Measurements from ENCODE around the gene EMILIN3.

Gene EMILIN3

GRCh38 chr20:41379551-41379950, 12.9 kb upstream of the EMILIN3 start:
- DNase-seq (ENCODE audit: low spot score in 2 of 2) = no peak
- Mint-ChIP-seq H3K36me3 (peaks cover 4% of the 10 kb centered on the region), H3K4me3 (no peak overlapping the region), H3K9me3 (peaks cover 2% of the 10 kb centered on the region), H3K27me3 (peaks cover 21% of the 10 kb centered on the region), H3K27ac (no peak overlapping the region), H3K4me1 (no peaks in the 10 kb centered on the region)
- ATAC-seq (ENCODE audit: low read depth) = no peak

DNA sequence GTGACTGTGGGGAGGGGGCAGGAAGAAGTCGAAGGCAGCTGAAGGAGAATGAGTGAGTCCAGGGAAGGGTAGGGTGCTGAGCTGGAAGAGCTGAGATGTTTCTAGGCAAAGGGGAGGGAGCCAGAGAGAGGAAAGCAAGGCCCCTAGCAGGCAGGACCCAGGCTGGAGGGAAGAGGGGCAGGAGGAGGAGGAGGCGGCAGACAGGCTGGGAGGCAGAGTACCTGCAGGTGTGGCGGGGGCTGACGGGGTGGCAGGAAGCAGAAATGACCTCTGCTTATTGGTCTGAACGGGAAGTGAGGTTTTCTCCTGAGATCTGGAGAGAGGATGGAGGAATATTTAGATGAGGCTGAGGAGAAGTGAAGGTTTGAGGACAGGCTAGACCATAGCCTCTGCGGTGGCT, 10.7 kb upstream of the EMILIN3 start:
- peaks cover 32% of the 10 kb centered on the region for H3K27me3 Mint-ChIP-seq
- H3K9me3 Mint-ChIP-seq = no peaks in the 10 kb centered on the region
- ATAC-seq (ENCODE audit: low read depth) (no peak), DNase-seq (ENCODE audit: low spot score in 2 of 2) (no peak)
- H3K4me1 Mint-ChIP-seq = no peaks in the 10 kb centered on the region
- peaks cover 2% of the 10 kb centered on the region for H3K36me3 Mint-ChIP-seq
- no peak overlapping the region for H3K4me3 Mint-ChIP-seq
- no peak overlapping the region for H3K27ac Mint-ChIP-seq

DNA sequence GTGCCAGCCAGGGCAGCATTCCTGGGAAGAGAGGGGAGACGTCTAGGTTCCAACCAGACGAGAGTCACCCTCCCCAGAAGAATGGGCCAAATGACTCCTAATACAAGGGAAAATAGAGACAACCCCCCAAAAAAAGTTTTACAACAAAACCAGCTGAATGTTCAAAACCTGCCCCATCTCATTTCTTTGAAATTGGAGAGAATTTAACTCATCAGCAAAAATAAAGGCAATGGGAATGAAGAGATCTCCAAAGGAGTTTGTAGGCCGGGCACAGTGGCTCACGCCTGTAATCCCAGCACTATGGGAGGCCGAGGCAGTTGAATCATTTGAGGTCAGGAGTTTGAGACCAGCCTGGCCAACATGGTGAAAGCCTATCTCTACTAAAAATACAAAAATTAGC, 9.7 kb upstream of the EMILIN3 start:
- Mint-ChIP-seq H3K4me1 (no peaks in the 10 kb centered on the region), H3K27me3 (peaks cover 32% of the 10 kb centered on the region), H3K36me3 (peaks cover 3% of the 10 kb centered on the region), H3K4me3 (no peak overlapping the region), H3K27ac (no peak overlapping the region), H3K9me3 (peaks cover under 1% of the 10 kb centered on the region)
- DNase-seq (ENCODE audit: low spot score in 2 of 2) (no peak), ATAC-seq (ENCODE audit: low read depth) (no peak)

DNA sequence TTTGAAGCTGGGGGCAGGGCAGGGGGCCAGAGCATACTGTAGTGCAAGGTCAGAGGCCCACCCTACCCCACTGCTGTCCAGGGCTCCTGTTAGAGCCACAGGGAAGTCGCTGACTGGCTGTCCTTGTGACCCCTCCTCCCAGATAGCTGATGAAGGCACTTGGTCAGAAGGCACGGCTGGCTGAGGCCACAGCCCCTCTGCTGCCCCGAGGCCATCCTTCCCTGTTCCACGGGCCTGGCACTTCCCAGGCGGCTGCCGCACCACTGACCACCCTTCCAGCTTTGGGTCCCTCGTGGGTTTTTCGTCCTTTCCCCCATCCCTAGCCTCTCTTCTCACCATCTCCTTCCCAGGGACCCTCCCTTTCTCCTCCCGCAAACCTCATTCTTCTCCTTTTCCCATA, 9.2 kb upstream of the EMILIN3 start:
- Mint-ChIP-seq H3K4me3 (no peak overlapping the region), H3K9me3 (peaks cover 3% of the 10 kb centered on the region), H3K4me1 (no peaks in the 10 kb centered on the region), H3K27ac (no peak overlapping the region), H3K27me3 (peaks cover 36% of the 10 kb centered on the region), H3K36me3 (peaks cover 6% of the 10 kb centered on the region)
- ATAC-seq (ENCODE audit: low read depth) (no peak), DNase-seq (ENCODE audit: low spot score in 2 of 2) (no peak)

DNA sequence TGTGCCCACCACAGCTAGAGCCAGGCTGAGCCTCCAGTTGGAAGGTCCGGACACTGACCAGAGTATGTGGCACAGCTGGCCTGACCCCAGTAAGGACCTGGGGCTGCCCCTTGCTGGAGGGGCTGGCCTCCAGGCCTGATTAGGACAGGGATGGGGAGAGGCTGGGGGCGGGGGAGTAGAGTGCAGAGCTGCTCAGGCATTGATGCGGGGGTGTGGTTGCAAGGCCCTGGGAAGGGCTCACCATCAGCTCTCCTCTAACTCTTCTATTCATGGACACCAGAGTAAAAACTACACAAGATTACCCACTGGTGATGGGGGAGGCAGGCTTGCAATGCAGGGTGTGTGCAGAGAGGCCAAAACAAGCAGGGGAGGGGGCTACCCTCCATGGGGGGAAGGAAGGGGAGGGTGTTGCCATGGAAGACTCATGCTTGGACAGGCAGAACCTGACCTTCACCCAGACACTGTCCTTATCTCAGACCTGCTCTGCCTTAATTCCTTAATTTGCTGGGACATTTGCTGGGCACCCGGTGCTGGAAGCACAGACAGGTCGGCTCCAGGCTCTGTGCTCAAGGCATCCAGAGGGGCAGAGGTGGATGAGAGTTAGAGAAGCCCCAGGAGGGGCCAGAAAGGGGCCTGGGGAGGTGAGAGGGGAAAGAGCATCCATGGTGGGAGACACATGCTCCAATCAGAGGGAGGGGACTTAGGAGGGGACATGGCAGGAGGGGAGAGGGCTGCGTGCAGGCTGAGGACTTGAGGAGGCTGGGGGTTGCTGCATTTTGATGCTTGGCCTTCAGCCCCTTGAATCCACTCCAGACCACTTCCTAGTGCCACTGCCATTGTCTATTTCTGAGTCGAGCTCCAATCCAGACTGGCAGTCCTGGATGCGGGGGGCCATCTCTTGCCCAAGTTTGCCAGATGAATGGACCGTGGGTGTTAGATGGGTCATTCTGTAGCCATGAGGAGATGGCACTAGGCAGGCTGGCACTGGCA, 7.6 kb upstream of the EMILIN3 start:
- Mint-ChIP-seq H3K36me3 (peaks cover 6% of the 10 kb centered on the region), H3K27ac (no peak overlapping the region), H3K9me3 (peaks cover 3% of the 10 kb centered on the region), H3K4me3 (no peak overlapping the region), H3K4me1 (no peaks in the 10 kb centered on the region), H3K27me3 (peaks cover 37% of the 10 kb centered on the region)
- ATAC-seq (ENCODE audit: low read depth) = no peak
- DNase-seq (ENCODE audit: low spot score in 2 of 2) = no peak

DNA sequence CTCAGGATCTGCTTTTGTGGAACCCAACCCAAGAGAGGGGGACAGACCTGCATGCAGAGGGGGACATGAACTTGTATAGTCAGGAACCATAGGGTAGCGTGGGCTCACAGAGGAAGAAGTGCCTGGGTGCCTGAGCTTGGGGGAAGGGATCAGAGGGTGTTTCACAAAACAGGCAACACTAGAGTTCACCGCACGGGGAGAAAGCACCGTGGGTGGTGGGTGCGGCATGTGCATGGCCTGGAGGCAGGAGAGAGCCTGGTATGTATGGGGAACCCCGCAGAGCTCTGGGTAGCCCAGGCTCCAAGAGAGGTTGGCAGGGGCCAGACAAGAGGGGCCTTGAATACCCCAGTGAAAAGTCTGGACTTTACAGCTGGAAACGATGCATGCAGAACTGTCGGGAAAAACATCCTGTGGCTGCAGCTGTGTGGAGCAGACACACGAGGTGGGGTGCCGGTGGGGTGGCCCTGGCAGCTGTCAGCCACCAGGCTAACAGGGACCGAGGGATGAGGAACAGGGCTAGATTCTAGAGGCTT, 6.7 kb upstream of the EMILIN3 start:
- H3K9me3 Mint-ChIP-seq = peaks cover 3% of the 10 kb centered on the region
- DNase-seq (ENCODE audit: low spot score in 2 of 2) (no peak), ATAC-seq (ENCODE audit: low read depth) (no peak)
- H3K4me3 Mint-ChIP-seq = no peak overlapping the region
- H3K36me3 Mint-ChIP-seq = peaks cover 6% of the 10 kb centered on the region
- peaks cover 40% of the 10 kb centered on the region for H3K27me3 Mint-ChIP-seq
- H3K27ac Mint-ChIP-seq = no peak overlapping the region
- H3K4me1 Mint-ChIP-seq = no peaks in the 10 kb centered on the region

GRCh38 chr20:41371371-41371770, 4.8 kb upstream of the EMILIN3 start:
- H3K36me3 Mint-ChIP-seq = peaks cover 4% of the 10 kb centered on the region
- H3K9me3 Mint-ChIP-seq = peaks cover 3% of the 10 kb centered on the region
- no peak for DNase-seq (ENCODE audit: low spot score in 2 of 2)
- no peak overlapping the region for H3K27ac Mint-ChIP-seq
- H3K4me1 Mint-ChIP-seq = peaks cover 6% of the 10 kb centered on the region
- no peak for ATAC-seq (ENCODE audit: low read depth)
- H3K4me3 Mint-ChIP-seq = no peak overlapping the region
- peaks cover 38% of the 10 kb centered on the region for H3K27me3 Mint-ChIP-seq

DNA sequence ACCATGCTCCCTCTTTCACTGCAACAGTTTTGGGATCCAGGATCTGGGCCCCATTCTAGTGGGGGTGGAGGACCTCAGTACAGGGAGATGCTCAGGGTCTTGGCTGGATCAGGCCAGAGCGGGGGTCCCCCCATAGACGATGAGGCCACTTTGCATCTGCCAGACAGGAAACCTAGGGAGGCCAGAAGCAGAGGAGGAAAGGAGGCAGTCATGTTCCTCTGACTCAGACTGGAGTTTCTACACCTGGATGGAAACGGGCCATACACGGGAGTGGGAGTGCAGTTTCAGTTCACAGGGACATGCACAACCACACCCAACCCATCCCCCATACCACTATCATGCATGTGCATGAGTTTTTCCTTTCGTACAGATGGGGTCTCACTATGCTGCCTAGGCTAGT, 3.6 kb upstream of the EMILIN3 start:
- H3K4me1 Mint-ChIP-seq = peaks cover 6% of the 10 kb centered on the region

DNA sequence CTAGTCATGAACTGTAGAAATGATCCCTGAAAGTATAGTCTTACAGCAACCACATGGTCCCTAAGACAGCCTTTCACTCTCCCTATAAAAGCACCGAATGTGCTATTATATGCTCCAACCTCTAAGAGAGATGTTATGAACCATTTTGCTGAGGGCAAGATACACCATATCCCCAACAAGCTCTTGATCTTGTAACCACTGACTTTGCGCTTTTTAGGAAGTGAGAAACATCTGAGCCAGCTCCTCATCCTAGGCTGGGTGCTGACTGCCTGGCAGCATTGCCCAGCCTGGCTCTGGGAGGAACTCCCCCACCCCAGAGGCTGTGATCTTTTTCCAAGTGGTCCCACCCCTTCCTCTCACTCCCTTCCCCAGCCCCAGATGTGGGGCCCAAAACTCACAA, 3.1 kb upstream of the EMILIN3 start:
- ATAC-seq (ENCODE audit: low read depth) (no peak), DNase-seq (ENCODE audit: low spot score in 2 of 2) (no peak)
- peaks cover 3% of the 10 kb centered on the region for H3K9me3 Mint-ChIP-seq
- peaks cover 6% of the 10 kb centered on the region for H3K4me1 Mint-ChIP-seq
- no peak overlapping the region for H3K4me3 Mint-ChIP-seq
- H3K36me3 Mint-ChIP-seq = peaks cover 4% of the 10 kb centered on the region
- no peak overlapping the region for H3K27ac Mint-ChIP-seq
- peaks cover 36% of the 10 kb centered on the region for H3K27me3 Mint-ChIP-seq

More for the DNA sequence above, 3.6 kb upstream of the EMILIN3 start:
- Mint-ChIP-seq H3K36me3 (peaks cover 4% of the 10 kb centered on the region), H3K9me3 (peaks cover 3% of the 10 kb centered on the region), H3K27me3 (peaks cover 37% of the 10 kb centered on the region), H3K4me3 (no peak overlapping the region), H3K27ac (no peak overlapping the region)
- ATAC-seq (ENCODE audit: low read depth) (no peak), DNase-seq (ENCODE audit: low spot score in 2 of 2) (no peak)

- Mint-ChIP-seq H3K4me1 (peaks cover 9% of the 10 kb centered on the region), H3K27ac (no peak overlapping the region), H3K27me3 (peaks cover 26% of the 10 kb centered on the region), H3K36me3 (peaks cover 4% of the 10 kb centered on the region), H3K4me3 (no peak overlapping the region), H3K9me3 (peaks cover 3% of the 10 kb centered on the region)
- no peak for ATAC-seq (ENCODE audit: low read depth)
- DNase-seq (ENCODE audit: low spot score in 2 of 2) = no peak
Measured at GRCh38 chr20:41367956-41368355, 1.3 kb upstream of the EMILIN3 start.

- H3K4me3 Mint-ChIP-seq = no peak overlapping the region
- no peak for ATAC-seq (ENCODE audit: low read depth)
- H3K4me1 Mint-ChIP-seq = peaks cover 9% of the 10 kb centered on the region
- no peak for DNase-seq (ENCODE audit: low spot score in 2 of 2)
- no peak overlapping the region for H3K27ac Mint-ChIP-seq
- peaks cover 4% of the 10 kb centered on the region for H3K36me3 Mint-ChIP-seq
- peaks cover 3% of the 10 kb centered on the region for H3K9me3 Mint-ChIP-seq
- H3K27me3 Mint-ChIP-seq = peaks cover 23% of the 10 kb centered on the region
Measured at GRCh38 chr20:41367393-41367695, 726 bp upstream of the EMILIN3 start.

GRCh38 chr20:41365777-41366545, 657 bp downstream of the EMILIN3 start:
- no peaks in the 10 kb centered on the region for H3K9me3 Mint-ChIP-seq
- DNase-seq (ENCODE audit: low spot score in 2 of 2) (no peak), ATAC-seq (ENCODE audit: low read depth) (no peak)
- H3K4me3 Mint-ChIP-seq = no peak overlapping the region
- H3K27ac Mint-ChIP-seq = no peak overlapping the region
- H3K27me3 Mint-ChIP-seq = peaks cover 20% of the 10 kb centered on the region
- no peaks in the 10 kb centered on the region for H3K36me3 Mint-ChIP-seq
- peaks cover 9% of the 10 kb centered on the region for H3K4me1 Mint-ChIP-seq

- Mint-ChIP-seq H3K4me1 (peaks cover 9% of the 10 kb centered on the region), H3K27me3 (peaks cover 20% of the 10 kb centered on the region), H3K4me3 (no peak overlapping the region), H3K27ac (no peak overlapping the region), H3K36me3 (no peaks in the 10 kb centered on the region), H3K9me3 (no peaks in the 10 kb centered on the region)
- ATAC-seq (ENCODE audit: low read depth) (no peak), DNase-seq (ENCODE audit: low spot score in 2 of 2) (no peak)
Measured at GRCh38 chr20:41364967-41365765, 1.5 kb downstream of the EMILIN3 start.
